ENCODE data around the gene NHEJ1. TPM values are rescaled to one million over a fixed set of nuclear protein-coding genes. Genes with fewer than 3 reads are reported as not detected.

The NHEJ1 gene
- total RNA-seq, 2 donors from 2014 or later = 8.3 to 8.4 TPM

DNA sequence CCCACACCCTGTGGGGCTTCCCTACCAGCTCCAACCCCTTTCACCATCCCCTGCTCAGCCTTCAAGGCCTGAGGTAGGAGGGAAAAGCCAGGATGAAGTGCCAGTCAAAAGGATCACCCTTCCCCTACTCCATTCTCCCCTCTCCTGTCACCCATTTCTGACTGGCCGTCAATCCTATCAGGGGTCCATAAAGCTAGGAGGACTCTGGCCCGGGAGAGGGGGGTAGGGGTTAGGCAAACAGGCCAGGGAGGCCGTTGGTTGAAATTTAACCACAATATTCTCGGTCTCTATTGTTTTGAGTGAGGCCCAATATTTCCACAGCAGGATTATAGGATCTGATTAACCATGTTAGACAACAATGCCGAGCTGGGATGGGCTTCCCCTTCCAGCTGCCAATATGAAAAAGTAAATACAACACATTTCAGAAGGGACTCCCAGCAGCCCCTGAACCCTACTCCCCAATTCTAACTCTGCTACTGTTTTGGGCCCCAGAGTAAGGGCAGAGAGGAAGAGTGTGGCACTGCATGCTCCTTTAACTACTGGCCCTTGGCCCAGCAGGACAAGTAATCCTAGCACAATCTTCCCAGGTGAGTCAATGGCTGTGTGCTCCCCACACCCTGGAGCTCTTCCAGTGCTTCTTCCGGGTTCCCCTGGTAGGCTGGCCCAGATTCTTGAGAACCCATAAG is 89.3 kb downstream of the NHEJ1 start:
- Histone ChIP-seq H3K9me3 (no peaks in the 10 kb centered on the region), H3K4me3 (no peak overlapping the region), H3K4me1 (peaks cover 0 to 7% of the 10 kb centered on the region in 2 donors), H3K27ac (no peak overlapping the region), H3K27me3 (no peaks in the 10 kb centered on the region), H3K36me3 (peaks cover 7% of the 10 kb centered on the region)
- DNase-seq (ENCODE audit: low spot score) = no peak
- TF ChIP-seq, protein P1, sequence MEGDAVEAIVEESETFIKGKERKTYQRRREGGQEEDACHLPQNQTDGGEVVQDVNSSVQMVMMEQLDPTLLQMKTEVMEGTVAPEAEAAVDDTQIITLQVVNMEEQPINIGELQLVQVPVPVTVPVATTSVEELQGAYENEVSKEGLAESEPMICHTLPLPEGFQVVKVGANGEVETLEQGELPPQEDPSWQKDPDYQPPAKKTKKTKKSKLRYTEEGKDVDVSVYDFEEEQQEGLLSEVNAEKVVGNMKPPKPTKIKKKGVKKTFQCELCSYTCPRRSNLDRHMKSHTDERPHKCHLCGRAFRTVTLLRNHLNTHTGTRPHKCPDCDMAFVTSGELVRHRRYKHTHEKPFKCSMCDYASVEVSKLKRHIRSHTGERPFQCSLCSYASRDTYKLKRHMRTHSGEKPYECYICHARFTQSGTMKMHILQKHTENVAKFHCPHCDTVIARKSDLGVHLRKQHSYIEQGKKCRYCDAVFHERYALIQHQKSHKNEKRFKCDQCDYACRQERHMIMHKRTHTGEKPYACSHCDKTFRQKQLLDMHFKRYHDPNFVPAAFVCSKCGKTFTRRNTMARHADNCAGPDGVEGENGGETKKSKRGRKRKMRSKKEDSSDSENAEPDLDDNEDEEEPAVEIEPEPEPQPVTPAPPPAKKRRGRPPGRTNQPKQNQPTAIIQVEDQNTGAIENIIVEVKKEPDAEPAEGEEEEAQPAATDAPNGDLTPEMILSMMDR (IDR thresholded peaks at IDR 0.05) = no peak

DNA sequence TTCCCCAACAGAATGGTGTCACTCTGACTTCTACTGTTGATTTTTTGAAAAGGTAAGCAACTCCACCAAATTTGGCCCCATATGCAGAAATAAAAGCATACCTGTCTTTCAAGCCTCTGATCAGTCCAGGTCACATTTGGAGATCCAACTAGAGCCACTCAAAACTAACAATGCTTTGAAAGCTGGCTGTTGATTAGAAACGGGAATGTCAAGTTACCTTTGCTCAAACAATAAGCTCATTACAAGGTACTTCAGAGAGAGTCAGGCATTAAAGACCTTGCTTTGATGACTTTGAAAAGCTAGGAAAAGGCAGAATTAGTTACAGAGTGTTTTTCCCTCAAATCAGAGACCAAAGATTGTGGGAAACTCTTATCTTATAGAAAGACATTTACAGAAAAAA is 95.1 kb downstream of the NHEJ1 start:
- Histone ChIP-seq H3K9me3 (no peaks in the 10 kb centered on the region), H3K27me3 (peaks cover 0 to 8% of the 10 kb centered on the region in 2 donors), H3K4me3 (no peak overlapping the region), H3K4me1 (peaks cover 0 to 6% of the 10 kb centered on the region in 2 donors), H3K36me3 (no peaks in the 10 kb centered on the region), H3K27ac (no peak overlapping the region)
- TF ChIP-seq, protein P1 (IDR thresholded peaks at IDR 0.05) = no peak
- DNase-seq (ENCODE audit: low spot score) = no peak

DNA sequence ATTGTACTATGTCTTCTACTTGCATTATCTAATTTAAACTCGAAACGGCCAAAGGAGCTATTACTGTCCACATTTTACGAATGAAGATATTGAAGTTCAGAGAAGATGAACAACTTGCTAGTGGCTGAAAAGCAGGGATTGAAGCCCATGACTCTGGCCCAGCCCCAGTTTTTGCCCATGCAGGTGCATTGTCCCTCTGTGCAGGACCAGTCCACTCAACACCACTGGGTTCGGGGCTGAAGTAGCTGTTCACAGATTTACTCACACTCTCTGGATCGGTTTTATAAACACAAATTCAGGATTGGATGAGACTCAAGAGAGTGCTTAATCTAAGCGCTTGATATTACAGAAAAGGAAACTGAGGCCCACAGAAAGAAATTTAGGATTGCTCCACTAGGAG is 98.5 kb downstream of the NHEJ1 start:
- no peak overlapping the region for H3K4me3 ChIP-seq
- TF ChIP-seq, protein P1 (IDR thresholded peaks at IDR 0.05) = no peak
- no peak for DNase-seq (ENCODE audit: low spot score)
- H3K4me1 ChIP-seq = peaks cover 0 to 38% of the 10 kb centered on the region in 2 donors
- no peaks in the 10 kb centered on the region for H3K36me3 ChIP-seq
- no peaks in the 10 kb centered on the region for H3K9me3 ChIP-seq
- peaks cover 21 to 33% of the 10 kb centered on the region in 2 donors for H3K27me3 ChIP-seq
- no peak overlapping the region for H3K27ac ChIP-seq

DNA sequence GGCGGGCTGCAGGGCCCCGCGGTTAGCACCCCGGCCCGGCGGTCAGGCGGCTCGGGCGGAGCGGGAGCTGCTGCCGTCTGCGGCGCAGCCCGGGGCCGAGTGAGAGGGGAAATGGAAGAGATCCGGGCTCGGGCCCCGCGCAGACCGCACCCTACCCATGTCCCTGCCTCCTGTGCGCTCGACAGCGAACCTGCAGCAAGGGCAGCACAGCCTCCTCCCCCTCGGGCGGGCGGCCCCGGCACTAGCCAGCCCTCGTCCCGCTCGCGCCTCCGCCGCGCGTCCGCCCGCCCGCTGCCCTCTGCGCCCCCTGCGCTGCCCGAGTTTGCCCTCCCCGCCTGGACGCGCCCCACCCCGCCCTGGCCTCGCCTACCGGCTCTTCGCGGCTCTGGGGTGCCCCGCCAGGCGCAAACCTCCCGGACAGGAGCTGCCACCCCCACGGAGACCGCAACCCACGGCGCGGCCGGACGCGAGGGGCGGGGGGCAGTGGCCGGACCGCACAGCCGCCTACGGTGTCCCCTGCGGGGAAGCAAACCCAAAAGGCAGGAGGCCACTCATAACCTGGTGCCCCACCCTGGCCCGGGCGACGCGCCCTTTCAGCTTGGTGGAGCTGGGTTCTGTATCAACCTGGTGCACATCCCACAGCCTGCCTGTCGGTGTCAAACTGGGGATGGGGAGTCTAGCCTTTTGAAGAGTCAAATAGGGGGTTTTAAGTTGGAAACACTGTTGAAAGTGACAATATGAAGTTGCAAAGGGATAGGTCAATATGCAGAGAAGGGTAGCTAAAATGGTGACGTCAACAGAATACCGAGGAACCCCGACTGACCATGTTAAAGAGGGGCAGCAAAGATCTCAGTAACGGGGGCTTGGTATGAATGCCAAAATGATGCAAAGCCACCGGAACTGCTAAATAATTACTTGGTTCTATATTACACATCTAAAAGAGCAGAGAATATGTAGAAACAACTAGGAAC is 99.5 kb downstream of the NHEJ1 start, which contains the start of gene IHH:
Gene IHH (minus strand): TSS at position 101 of the 971 bp plus-strand sequence. CDS start 454 bp downstream, outside the sequence.
- Histone ChIP-seq H3K27me3 (peaks cover 21 to 42% of the 10 kb centered on the region in 2 donors), H3K9me3 (no peaks in the 10 kb centered on the region), H3K27ac (no peak within 1 kb of the TSS), H3K4me1 (peaks cover 0 to 38% of the 10 kb centered on the region in 2 donors), H3K36me3 (no peaks in the 10 kb centered on the region), H3K4me3 (peak within 1 kb of the TSS in 1 of 2 donors; percentile 33)
- TF ChIP-seq, protein P1 (IDR thresholded peaks at IDR 0.05) = no peak
- DNase-seq (ENCODE audit: low spot score) = no peak

DNA sequence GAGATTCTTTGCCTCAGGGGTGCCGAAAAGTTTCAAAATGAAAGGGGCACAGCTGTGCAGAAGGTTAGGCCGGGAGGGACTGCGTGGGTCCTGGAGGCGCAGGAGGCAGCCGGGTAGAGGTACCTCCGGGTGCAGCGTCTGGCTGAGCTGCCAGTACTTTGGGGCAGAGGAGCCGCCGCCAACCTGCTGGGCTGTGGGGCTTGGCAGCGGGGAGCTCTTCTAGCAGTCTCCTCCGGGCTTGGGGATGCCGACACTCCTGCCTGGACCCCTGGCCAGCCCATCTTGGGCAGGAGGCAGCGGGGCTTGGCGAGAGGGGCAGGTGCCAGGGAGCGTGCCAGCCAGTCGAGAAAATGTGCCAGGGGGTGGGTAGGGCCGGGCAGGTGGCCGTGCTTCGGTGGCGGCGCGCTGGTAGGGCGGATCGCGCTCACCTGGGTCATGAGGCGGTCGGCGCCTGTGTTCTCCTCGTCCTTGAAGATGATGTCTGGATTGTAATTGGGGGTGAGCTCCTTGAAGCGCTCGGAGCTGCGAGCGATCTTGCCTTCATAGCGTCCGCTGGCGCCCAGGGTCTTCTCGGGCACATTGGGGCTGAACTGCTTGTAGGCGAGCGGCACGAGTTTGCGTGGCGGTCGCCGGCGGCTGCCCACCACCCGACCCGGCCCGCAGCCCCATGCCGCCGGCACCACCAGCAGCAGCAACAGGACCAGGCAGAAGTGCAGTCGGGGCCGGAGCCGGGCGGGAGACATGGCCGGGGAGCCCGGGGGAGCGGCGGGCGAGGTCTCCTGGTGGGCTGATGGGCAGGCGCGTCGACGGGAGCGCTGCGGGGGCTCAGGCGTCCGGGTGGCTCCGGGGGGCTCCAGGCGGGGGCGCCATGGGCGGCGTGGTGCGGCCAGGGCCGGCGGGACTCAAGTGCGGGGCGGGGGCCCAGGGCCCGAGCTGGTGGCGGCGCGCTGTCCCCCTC is 100.6 kb downstream of the NHEJ1 start:
- no peak for DNase-seq (ENCODE audit: low spot score)
- TF ChIP-seq, protein P1 (IDR thresholded peaks at IDR 0.05) = no peak
- peaks cover 0 to 38% of the 10 kb centered on the region in 2 donors for H3K4me1 ChIP-seq
- H3K27ac ChIP-seq = no peak overlapping the region
- H3K36me3 ChIP-seq = no peaks in the 10 kb centered on the region
- no peaks in the 10 kb centered on the region for H3K9me3 ChIP-seq
- peak overlapping the region in 1 of 2 donors; percentile 33 for H3K4me3 ChIP-seq
- peaks cover 21 to 45% of the 10 kb centered on the region in 2 donors for H3K27me3 ChIP-seq
